HG03342 (cell line): ENCODE results near the gene ASS1.

Experiments used
- ATAC-seq: cut with Tn5 transposase; IDR thresholded peaks from one replicate; pipeline ENCODE4 v1.9.1; 2021; ENCODE audit warnings: mild to moderate bottlenecking, moderate library complexity; ENCODE audit not compliant: unreplicated experiment

ASS1 gene

DNA sequence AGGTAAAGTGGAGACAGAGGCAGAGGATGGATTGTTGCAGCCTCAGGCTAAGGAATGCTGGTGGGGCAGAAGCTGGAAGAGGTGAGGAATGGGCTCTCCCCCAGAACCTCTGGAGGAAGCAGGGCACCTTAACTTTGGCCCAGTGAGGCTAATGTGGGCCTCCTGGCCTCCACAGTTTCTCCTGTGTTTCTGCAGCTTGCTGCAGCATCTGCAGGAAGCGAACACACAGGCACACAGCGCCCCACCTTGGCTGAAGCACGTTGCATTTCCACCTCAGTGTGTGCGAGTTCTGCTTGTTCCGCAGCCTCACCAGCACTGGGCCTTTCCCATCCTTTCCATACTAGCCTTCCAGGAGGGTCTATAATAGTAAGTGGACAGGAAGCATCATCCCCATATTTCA, 27.2 kb upstream of the ASS1 start:
- ATAC-seq, result no peak

DNA sequence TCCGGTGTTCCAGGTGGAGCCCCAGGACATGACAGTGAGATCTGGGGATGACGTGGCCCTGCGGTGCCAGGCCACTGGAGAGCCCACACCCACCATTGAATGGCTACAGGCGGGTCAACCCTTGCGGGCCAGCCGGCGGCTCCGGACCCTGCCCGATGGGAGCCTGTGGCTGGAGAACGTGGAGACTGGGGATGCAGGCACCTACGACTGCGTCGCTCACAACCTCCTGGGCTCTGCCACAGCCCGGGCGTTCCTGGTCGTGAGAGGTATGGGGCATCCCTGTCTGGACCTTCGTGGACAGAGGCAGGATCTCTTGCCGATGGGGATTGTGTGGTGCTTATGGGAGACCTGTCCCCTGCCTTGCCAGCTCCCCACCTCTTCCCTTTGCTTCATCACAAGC, 26.0 kb upstream of the ASS1 start:
- no peak for ATAC-seq

DNA sequence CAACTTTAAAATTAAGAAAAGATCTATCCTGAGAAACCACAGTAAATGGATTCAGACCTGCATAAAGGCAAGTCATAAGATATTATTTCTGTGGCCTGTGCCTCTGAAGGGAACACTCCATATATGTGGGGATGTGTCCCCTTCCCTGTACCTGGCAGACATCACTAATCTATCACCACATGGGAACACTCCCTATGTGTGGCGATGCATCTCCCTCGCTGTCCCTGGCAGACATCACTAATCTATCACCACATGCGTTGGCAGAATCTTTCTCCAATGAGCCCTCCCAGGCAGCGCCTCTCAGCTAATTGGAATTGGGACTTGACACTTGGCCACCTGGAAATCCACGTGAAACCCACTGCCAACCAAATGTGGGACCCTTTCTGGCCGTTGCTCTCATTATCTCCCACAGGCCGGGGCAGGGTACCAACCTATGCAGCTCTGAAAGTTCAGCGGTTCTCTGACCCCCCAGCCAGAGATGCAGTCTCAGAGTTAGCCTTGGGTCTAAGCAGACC, 25.2 kb upstream of the ASS1 start:
- no peak for ATAC-seq

DNA sequence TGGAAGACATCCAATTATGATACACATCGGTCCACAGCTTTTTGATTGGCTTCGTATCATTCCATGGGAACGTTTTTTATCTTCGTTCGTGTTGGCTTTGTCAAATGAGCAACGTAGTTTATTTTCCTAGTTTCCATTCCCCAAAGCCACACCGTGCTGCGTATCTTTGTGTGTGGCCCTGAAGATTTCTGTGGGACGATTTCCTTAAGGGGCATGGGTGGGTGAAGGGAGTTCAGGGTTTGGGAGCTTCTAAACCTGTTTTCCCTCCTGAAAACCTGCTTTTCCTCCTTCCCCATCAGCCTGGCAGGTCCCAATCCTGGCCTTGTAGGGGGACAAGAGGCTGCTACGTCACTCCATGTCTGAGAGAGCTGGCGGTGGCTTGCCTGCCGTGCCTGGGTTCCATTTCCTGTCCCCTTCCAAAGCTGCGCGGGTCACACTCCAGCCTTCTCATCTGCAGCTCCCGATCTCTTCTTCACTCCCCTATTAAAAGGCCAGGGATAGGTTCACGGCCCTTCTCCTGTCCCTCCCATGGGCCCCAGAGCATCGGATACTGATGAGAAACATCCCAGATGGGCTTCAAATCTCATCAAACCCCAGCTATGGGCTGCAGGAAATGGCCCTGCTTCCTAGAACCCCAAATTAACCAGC, 23.5 kb upstream of the ASS1 start:
- no peak for ATAC-seq

DNA sequence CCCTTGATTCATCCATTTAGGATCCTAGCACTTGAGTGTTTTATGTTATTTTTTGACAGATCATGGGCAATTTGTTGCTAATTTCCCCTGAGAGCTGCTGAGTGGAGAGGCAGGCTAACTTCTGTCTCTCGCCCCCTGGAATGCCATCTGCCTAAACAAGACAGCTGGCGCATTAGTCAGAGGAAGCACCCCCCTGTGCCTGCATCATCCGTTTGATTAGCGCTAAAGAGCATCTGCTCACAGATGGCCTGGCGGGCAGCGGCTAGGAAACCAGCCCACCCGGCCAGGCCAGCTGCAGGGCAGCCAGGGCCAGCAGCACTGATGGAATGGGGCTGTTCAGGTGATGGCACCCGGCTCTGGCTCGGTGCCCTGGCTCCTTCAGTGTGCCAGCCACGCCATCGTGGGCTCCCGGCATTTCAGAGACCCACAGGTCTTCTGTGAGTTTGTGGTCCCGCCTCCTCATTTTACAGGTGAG, 22.9 kb upstream of the ASS1 start:
- ATAC-seq, result no peak

DNA sequence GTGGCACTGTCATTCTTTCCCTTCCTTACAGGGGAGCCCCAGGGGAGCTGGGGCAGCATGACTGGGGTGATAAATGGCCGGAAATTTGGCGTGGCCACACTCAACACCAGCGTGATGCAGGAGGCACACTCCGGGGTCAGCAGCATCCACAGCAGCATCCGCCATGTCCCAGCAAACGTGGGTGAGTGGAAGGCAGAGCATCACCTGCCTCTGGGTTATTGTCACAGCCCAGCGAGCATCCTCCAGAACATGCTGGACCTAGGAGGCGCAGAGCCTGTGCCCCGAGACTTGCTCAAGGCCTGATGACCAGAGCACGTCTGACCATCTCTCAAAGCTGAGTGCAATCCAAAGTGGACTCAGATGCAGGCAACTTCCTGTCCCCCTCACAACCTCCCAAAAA, 22.2 kb upstream of the ASS1 start:
- ATAC-seq, result no peak

DNA sequence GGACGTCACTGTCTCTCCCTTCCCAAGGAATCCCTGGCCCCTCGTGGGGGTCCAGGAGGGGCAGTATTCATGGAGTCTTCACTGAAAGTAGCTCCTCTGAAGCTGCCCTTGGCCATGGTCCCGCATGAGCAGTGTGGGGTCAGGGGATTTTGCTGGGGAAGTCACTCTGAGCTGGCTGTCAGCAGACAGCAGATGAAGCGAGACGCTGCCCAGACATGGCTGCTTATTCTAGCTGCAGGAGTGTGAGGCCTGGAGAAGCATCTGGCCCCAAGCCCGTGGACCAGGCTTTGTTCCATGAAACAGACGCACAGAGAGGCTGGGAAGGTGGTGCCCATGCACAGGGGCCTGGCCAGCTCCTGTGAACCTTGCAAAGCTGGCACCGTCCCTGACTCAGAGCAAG, 21.5 kb upstream of the ASS1 start:
- ATAC-seq, result no peak

DNA sequence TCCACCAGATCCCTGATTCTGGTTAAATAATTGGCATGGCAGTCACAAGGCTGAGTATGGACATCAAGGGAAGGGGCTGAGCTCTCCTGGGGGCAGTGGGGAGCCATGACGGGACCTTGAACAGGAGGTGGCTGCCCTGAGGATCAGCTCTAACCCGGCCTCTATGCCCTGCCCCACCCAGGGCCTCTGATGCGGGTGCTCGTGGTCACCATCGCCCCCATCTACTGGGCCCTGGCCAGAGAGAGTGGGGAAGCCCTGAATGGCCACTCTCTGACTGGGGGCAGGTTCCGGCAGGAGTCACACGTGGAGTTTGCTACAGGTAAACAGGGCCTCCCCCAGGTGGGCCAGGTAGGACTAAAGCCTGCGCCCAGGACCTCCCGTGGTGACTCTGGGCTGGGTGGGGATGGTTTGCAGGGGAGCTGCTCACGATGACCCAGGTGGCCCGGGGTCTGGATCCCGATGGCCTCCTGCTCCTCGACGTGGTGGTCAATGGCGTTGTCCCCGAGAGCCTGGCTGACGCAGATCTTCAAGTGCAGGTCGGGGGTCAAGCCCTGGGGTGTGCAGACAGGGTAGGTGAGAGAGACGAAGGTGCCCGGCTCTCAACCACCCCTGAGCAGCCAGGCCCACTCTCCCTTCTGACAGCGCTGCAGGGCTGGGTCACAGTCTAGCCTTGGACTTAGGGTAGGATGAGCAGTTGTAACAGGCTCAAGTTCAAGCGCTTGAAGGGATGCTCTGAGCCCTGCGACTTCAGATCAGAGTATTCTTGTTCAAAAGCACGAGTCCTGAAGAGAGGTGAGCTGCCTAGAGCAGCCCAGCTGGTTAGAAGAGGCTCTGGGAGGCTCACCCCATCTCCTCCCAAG, 19.9 kb upstream of the ASS1 start:
- ATAC-seq, result no peak

DNA sequence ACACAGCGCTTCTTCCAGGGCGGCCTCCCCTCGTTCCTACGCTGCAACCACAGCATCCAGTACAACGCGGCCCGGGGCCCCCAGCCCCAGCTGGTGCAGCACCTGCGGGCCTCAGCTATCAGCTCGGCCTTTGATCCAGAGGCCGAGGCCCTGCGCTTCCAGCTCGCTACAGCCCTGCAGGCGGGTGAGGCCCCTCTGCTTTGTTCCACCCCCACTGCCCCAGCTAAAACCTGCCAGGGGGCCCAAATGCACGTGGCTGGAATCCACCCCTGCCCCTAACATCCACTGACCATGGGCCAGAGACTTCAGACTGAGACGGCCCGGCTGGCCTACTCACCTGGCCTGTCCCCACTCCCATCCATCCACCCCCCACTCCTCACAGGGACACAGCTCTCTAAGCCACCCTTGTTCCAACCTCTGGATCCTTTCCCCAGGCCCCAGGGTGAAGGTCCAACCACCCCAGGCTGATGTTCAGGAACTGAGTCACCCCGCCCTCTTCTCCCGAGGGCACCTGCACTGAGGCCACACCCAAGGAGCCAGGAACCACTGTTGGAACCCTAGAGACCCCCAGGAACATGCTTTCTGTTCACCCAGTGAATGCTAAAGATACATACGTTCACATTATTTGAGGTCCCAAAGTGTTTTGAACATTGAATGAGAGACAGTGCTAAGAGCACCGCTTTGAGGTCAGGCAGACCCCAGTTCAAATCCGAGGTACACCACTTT, 18.9 kb upstream of the ASS1 start:
- ATAC-seq, result no peak

DNA sequence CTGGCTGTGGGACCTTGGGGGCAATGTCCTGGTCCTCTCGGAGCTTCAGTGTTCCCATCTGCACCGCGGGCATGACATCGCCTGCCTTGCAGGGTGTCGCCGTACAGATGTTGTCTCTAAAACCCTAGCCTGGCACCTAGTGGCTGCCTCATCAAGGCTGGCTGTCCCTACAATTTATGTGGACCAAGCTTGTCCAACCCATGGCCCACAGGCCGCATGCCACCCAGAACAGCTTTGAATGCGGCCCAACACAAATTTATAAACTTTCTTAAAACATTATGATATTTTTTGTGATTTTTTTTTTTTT, 18.3 kb upstream of the ASS1 start:
- ATAC-seq, result no peak

DNA sequence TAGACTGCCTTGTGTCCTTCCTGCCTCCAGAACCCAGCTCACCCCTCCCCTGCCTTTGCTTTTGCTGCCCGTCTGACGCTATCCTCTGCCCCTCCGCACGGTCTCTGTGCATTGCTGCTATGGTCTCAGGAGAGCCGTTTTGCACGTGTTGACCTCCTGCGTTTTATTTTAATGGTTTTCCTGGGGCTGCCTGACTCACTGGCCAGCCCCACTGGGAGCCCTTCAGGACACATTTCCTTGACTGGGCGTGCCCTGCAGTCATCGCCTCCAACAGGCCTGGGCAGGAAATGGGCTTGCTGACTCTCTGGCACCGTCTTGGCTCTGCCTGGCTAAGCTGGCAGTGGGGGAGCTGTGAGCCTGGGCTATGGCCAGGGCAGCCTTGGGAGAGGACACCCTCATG, 17.9 kb upstream of the ASS1 start:
- ATAC-seq, result no peak

DNA sequence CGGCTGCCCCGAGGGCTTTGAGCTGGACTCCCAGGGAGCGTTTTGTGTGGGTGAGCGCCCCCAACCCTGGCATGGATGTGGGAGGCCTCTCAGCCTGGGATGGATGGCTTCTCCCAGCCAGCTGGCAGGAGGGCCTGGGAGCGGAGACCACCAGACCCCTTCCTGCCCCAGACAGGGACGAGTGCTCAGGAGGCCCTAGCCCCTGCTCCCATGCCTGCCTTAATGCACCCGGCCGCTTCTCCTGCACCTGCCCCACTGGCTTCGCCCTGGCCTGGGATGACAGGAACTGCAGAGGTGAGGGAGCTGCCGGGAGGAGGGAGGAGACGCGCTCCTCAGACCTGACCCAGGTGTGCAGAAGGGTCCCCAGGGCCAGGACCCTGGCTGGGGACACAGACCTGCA, 17.4 kb upstream of the ASS1 start:
- no peak for ATAC-seq

DNA sequence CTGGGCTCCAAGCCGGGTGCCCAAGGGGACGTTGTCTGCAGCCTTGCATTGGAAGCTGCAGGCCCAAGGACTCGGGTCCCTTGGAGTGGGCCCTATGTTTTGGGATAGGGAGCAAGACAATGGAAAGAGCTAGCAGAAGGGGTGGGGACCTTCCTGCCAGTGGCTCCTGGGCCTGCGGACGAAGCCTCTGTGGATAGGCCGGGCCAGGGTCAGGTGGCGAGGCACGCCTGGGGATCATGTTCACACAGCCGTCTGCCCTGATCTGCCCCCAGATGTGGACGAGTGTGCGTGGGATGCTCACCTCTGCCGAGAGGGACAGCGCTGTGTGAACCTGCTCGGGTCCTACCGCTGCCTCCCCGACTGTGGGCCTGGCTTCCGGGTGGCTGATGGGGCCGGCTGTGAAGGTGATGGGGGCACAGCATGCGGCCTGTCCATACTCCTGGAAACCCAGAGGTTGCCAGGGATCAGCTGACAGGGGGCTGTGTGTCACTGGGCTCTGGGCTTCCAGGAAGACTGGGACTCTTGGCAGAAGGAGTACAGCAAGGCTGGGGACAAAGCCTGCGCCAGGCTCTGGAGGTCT, 16.6 kb upstream of the ASS1 start:
- ATAC-seq, result no peak

DNA sequence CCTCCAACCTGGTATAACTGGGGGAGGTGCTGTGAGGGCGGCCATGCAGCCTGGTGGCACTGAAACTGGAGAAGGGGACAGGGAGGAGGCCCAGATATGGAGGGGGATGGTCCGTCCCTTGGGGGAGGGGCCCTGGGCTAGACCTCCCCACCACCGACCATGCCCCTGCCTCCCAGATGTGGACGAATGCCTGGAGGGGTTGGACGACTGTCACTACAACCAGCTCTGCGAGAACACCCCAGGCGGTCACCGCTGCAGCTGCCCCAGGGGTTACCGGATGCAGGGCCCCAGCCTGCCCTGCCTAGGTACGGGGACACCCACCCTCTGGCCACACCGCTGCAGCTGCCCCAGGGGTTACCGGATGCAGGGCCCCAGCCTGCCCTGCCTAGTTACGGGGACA, 15.4 kb upstream of the ASS1 start:
- ATAC-seq, result no peak

DNA sequence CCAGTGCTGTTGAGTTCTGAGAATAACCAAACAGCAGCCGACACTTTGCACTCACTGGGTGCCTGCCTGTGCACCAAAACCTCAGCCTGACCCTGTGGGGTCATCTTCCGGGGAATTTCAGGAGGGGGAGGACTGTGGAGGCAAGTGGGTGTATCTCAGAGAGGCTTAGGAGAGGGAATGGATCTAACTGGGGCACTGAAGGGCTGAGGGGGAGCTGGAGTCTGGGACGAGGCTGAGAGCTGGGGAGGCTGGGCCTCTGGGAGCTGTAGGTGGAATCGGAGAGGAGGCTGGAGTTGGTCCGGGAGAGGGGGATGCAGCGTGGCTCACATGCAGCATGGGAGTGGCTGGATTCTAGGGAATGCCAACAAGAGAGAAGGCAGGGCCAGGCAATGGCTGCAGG, 14.9 kb upstream of the ASS1 start:
- ATAC-seq, result no peak

DNA sequence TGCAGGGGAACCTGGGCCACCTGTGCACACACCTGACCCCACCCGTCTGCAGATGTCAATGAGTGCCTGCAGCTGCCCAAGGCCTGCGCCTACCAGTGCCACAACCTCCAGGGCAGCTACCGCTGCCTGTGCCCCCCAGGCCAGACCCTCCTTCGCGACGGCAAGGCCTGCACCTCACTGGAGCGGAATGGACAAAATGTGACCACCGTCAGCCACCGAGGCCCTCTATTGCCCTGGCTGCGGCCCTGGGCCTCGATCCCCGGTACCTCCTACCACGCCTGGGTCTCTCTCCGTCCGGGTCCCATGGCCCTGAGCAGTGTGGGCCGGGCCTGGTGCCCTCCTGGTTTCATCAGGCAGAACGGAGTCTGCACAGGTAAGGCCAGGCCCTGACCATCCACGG, 14.5 kb upstream of the ASS1 start:
- no peak for ATAC-seq

DNA sequence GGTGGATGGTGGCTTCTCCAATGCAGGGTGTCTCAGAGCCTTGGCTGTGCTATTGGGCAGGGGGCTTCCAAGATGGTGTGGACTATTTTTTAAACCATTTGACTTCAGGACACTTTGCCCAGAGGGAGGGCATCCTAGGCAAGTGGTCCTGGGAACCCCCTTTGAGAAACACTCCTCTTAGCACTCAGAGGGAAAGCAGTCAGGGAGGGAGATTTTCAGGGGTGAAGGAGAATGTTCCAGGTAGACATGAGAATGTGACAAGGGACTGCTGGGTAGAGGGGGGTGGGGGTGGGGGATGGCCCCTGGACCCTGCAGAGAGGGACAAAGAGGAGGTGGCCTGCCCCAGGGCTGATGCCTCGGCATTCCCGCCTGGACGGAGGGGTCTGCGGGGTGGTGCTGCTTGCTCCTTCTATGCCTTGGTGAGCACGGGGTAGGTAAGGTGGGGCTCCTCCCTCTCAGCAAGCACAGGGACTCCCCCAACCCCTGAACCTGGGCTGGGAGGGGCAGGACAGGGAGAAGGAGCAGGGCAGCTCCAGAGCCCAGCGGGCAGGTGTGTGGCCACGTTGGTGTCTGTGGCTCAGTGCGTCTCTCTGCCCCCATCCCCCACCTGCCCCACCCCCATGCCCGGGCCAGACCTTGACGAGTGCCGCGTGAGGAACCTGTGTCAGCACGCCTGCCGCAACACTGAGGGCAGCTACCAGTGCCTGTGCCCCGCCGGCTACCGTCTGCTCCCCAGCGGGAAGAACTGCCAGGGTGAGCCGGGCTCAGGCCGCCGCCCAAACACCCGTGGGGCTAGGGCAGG, 13.8 kb upstream of the ASS1 start:
- ATAC-seq, result no peak

DNA sequence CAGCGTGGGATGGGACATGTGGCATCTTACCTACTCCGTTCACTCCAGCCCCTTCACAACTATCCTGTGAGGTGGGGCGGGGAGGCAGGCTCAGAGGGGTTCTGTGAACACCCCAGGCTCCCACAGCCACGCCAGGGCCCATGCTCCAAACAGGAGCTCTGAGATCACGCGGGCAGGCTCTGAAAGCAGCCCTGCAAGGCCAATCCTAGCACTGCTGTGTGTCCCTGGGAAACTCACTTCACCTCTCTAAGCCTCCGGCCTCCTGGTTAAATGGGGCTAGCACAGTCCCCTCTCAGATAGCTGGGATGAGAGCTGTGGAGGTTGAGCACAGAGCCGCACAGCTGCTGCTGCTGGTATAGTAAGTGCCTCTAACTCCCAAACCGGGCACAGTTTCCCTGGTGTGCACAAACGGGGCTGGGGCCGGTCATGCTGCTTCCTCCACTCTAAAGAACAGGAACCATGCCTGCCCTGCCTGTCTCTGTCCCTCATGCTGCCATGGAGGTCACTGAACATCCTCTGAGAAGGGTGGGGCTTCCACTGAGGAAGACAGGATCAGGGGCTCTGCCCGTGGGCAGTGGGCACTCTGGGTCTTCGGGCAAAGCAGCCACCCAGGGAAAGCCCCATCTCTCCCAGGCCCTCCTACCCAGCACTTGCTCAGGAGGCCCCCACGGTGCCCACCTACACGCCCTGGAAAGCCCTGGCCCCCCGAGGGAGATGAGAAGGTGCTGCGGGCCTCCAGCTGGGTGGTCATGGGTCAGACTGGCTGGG, 13.0 kb upstream of the ASS1 start:
- no peak for ATAC-seq

DNA sequence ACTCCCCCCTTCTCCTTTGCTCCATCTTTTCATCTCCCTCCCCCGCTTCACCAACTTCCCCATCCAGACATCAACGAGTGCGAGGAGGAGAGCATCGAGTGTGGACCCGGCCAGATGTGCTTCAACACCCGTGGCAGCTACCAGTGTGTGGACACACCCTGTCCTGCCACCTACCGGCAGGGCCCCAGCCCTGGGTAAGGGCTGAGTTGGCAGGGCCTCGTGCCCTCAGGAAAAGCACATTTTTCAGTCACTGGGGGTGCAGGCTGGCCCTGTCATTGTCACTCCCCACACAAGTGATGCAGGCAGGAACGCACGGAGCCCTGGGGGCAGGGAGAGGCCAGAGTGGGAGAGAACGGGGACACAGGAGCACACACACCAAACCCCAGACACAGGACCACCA, 12.4 kb upstream of the ASS1 start:
- ATAC-seq, result no peak

DNA sequence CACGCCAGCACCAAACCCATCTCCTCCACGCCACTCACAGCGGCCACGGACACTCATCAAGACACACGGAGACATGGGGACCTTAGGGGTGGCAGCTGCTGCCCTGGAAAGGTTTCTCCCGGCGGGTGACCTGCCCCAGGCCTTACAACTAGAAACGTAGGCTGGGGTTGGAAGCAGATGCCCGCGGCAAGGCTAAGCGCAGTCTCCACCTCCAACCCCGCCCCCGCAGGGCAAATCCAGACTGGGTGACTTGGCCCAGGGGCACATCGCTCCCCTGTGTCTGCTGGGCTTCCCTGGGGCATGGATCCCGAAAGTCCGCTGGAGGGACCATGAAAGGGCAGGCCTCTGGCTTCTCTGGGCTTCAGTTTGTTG, 12.0 kb upstream of the ASS1 start:
- ATAC-seq, result no peak
